ENCODE measurements around the gene R3HCC1L.

The R3HCC1L gene

GRCh38 chr10:98251399-98251798 lies 116.9 kb downstream of the R3HCC1L start:
- Histone ChIP-seq H3K36me3 (ENCODE audit: control insufficient read depth, insufficient read depth, low read length) (peaks cover 15% of the 10 kb centered on the region), H3K27me3 (replicated peaks; ENCODE audit: control insufficient read depth, insufficient read depth, low read length) (no peaks in the 10 kb centered on the region), H3K4me3 (replicated peaks; ENCODE audit: low read depth, low read length) (no peak overlapping the region)
- DNase-seq (ENCODE audit: extremely low read depth, insufficient read length), result no peak
- no peak for TF ChIP-seq CTCF (IDR thresholded peaks at IDR 0.05; ENCODE audit: insufficient read depth, low read length, poor library complexity, severe bottlenecking)

- Histone ChIP-seq H3K27me3 (replicated peaks; ENCODE audit: control insufficient read depth, insufficient read depth, low read length) (no peaks in the 10 kb centered on the region), H3K4me3 (replicated peaks; ENCODE audit: low read depth, low read length) (no peak overlapping the region), H3K36me3 (ENCODE audit: control insufficient read depth, insufficient read depth, low read length) (peaks cover 13% of the 10 kb centered on the region)
- DNase-seq (ENCODE audit: extremely low read depth, insufficient read length), result no peak
- no peak for TF ChIP-seq CTCF (IDR thresholded peaks at IDR 0.05; ENCODE audit: insufficient read depth, low read length, poor library complexity, severe bottlenecking)
Observed at GRCh38 chr10:98252464-98252863, 118.0 kb downstream of the R3HCC1L start.

- peaks cover 6% of the 10 kb centered on the region for H3K36me3 ChIP-seq (ENCODE audit: control insufficient read depth, insufficient read depth, low read length)
- H3K27me3 ChIP-seq (replicated peaks; ENCODE audit: control insufficient read depth, insufficient read depth, low read length), result no peaks in the 10 kb centered on the region
- TF ChIP-seq CTCF (IDR thresholded peaks at IDR 0.05; ENCODE audit: insufficient read depth, low read length, poor library complexity, severe bottlenecking), result no peak
- no peak overlapping the region for H3K4me3 ChIP-seq (replicated peaks; ENCODE audit: low read depth, low read length)
- DNase-seq (ENCODE audit: extremely low read depth, insufficient read length), result no peak
Observed at GRCh38 chr10:98253499-98253898, 119.0 kb downstream of the R3HCC1L start.

- Histone ChIP-seq H3K36me3 (ENCODE audit: control insufficient read depth, insufficient read depth, low read length) (peaks cover 2% of the 10 kb centered on the region; the same call in 1 of the 2 replicates), H3K27me3 (replicated peaks; ENCODE audit: control insufficient read depth, insufficient read depth, low read length) (no peaks in the 10 kb centered on the region)
- no peak for DNase-seq (ENCODE audit: extremely low read depth, insufficient read length)
Observed at GRCh38 chr10:98254234-98254974, 119.9 kb downstream of the R3HCC1L start.

GRCh38 chr10:98255146-98255877 lies 120.9 kb downstream of the R3HCC1L start:
- no peak for TF ChIP-seq CTCF (IDR thresholded peaks at IDR 0.05; ENCODE audit: insufficient read depth, low read length, poor library complexity, severe bottlenecking)
- Histone ChIP-seq H3K36me3 (ENCODE audit: control insufficient read depth, insufficient read depth, low read length) (peaks cover 2% of the 10 kb centered on the region; the same call in 1 of the 2 replicates), H3K27me3 (replicated peaks; ENCODE audit: control insufficient read depth, insufficient read depth, low read length) (no peaks in the 10 kb centered on the region), H3K4me3 (replicated peaks; ENCODE audit: low read depth, low read length) (no peak overlapping the region)
- DNase-seq (ENCODE audit: extremely low read depth, insufficient read length), result no peak

More at GRCh38 chr10:98254234-98254974, 119.9 kb downstream of the R3HCC1L start:
- TF ChIP-seq CTCF (IDR thresholded peaks at IDR 0.05; ENCODE audit: insufficient read depth, low read length, poor library complexity, severe bottlenecking), result no peak
- H3K4me3 ChIP-seq (replicated peaks; ENCODE audit: low read depth, low read length), result no peak overlapping the region
